HepG2 (cell line): ENCODE data around the gene BTN1A1. TPM values are rescaled to one million over a fixed set of nuclear protein-coding genes. Genes with fewer than 3 reads are reported as not detected.

Experiments used
- AHDC1 ChIP-seq: sonication (generic); formaldehyde crosslinking; IDR thresholded peaks from 2 replicates; pipeline ENCODE4 v1.5.1; 2020; ENCODE audit warnings: mild to moderate bottlenecking, missing genetic modification reagents, borderline replicate concordance
- CHD4 ChIP-seq: fragments of 200-600 bp; sonication (generic); IDR thresholded peaks from 2 replicates; pipeline ENCODE4 v1.7.0; 2017; ENCODE audit warnings: mild to moderate bottlenecking, low read length, borderline replicate concordance
- DMAP1 ChIP-seq: IDR thresholded peaks from 2 replicates; pipeline ENCODE4 v1.6.1; 2016
- HMGXB3 ChIP-seq: sonication (generic); formaldehyde crosslinking; IDR thresholded peaks from 2 replicates; pipeline ENCODE4 v1.4.0; 2020; ENCODE audit warnings: missing genetic modification reagents, borderline replicate concordance
- KDM4B ChIP-seq: sonication (generic); formaldehyde crosslinking; IDR thresholded peaks from 2 replicates; pipeline ENCODE4 v1.4.0; 2020; ENCODE audit warnings: missing genetic modification reagents
- KLF12 ChIP-seq: sonication (generic); formaldehyde crosslinking; IDR thresholded peaks from 2 replicates; pipeline ENCODE4 v1.4.0; 2020; ENCODE audit warnings: missing genetic modification reagents, borderline replicate concordance
- SMARCC2 ChIP-seq: fragments of 450-650 bp; IDR thresholded peaks from 2 replicates; pipeline ENCODE4 v1.6.1; 2017; ENCODE audit warnings: antibody characterized with exemption, mild to moderate bottlenecking
- TEAD2 ChIP-seq: sonication (generic); formaldehyde crosslinking; IDR thresholded peaks from 2 replicates; pipeline ENCODE4 v1.9.0; 2021; ENCODE audit warnings: missing genetic modification reagents
- ZIK1 ChIP-seq: sonication (generic); formaldehyde crosslinking; IDR thresholded peaks from 2 replicates; pipeline ENCODE4 v1.5.0; 2020; ENCODE audit warnings: mild to moderate bottlenecking, low read depth, missing genetic modification reagents, borderline replicate concordance
- ZKSCAN5 ChIP-seq: sonication (generic); formaldehyde crosslinking; IDR thresholded peaks from 2 replicates; pipeline ENCODE4 v1.5.1; 2020; ENCODE audit warnings: mild to moderate bottlenecking, missing genetic modification reagents
- ZNF234 ChIP-seq: sonication (generic); formaldehyde crosslinking; conservative IDR thresholded peaks from 2 replicates; pipeline ENCODE4 v1.5.1; 2020; ENCODE audit warnings: mild to moderate bottlenecking, missing genetic modification reagents
- ZNF329 ChIP-seq: sonication (generic); formaldehyde crosslinking; IDR thresholded peaks from 2 replicates; pipeline ENCODE4 v1.9.0; 2021; ENCODE audit warnings: low read depth, mild to moderate bottlenecking, missing genetic modification reagents
- ZNF546 ChIP-seq: sonication (generic); formaldehyde crosslinking; conservative IDR thresholded peaks from 2 replicates; pipeline ENCODE4 v1.8.1; 2023; ENCODE audit warnings: mild to moderate bottlenecking, missing genetic modification reagents
- ZNF746 ChIP-seq: sonication (generic); formaldehyde crosslinking; IDR thresholded peaks from 2 replicates; pipeline ENCODE4 v1.8.0; 2022; ENCODE audit warnings: mild to moderate bottlenecking, missing genetic modification reagents
- ZNF850 ChIP-seq: sonication (generic); formaldehyde crosslinking; conservative IDR thresholded peaks from 2 replicates; pipeline ENCODE4 v1.9.0; 2021; ENCODE audit warnings: mild to moderate bottlenecking, missing genetic modification reagents
- polyA plus RNA-seq, 8 experiments: library from polyadenylated mRNA; depleted of rRNA in 3 of 8; stranded (reverse) in 7 of 8; unstranded in 1 of 8; fragments of >200 nt; fragmentation: Illumina TruSeq in 4 of 8; extraction: Trizol in 4 of 8; gene quantifications; 2 replicates each; pipeline versions ENCODE4 v1.2.1 to v1.2.3, GENCODE V29; 2011 to 2016; ENCODE audit warnings: low read depth in 4 of 8, missing spikeins in 1 of 8, mixed read lengths in 1 of 8; ENCODE audit not compliant: insufficient read depth in 1 of 8
- total RNA-seq, 5 experiments: library from RNA; depleted of rRNA; stranded (reverse); fragments of >200 nt; fragmentation: Illumina TruSeq; extraction: Trizol; gene quantifications; 2 replicates each; pipeline ENCODE4 v1.2.3, GENCODE V29; 2016; ENCODE audit warnings: low read depth in 1 of 5
- TF ChIP-seq, protein P1 (sequence below): sonication (generic); formaldehyde crosslinking; IDR thresholded peaks from 2 replicates; pipeline ENCODE4 v1.5.0; 2020; ENCODE audit warnings: mild to moderate bottlenecking, missing genetic modification reagents, borderline replicate concordance
- TF ChIP-seq, protein P2 (sequence below): sonication (generic); formaldehyde crosslinking; IDR thresholded peaks from 2 replicates; pipeline ENCODE4 v1.4.0; 2020; ENCODE audit warnings: missing genetic modification reagents

BTN1A1 gene
- total and polyA plus RNA-seq, 2 of the 13 experiments (the other 11 are each of a cell fraction or from before 2014, with no cell fraction given) = 0.04 TPM; not detected in 1

DNA sequence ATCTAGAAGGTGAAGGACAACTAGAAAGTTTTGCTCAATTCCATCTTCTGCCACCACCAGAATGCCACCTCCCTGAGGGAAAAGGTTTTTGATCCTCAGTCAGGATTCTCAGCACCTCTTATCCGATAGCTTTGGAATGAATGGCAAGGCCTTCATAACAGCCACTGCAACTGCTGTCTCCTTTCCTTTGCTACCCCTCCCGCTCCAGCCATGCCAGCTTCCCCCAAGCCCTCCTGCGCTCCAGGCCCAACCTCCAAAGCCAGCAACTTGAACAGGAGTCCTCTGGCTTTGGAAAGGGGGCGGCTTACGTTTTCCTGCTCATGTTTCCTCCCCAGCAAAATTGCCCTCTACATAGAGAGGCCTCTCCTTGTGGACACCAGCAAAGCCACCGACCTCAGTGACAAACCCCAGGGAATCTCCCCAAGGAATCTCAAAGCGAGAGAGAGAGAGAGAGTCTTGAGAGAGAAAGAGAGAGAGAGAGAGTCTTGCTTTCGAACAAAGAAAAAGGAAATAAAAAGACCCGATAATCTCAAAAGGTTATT lies 42.8 kb upstream of the BTN1A1 start (continued):
- TF ChIP-seq HMGXB3 (CRISPR knock-in tag) (0 out of 2 replicates have a peak, but pooled peaks have one; percentile 11), AHDC1 (CRISPR knock-in tag) (no peak), TEAD2 (no peak), KLF12 (CRISPR knock-in tag) (no peak), ZIK1 (no peak), ZNF234 (CRISPR knock-in tag) (no peak), DMAP1 (CRISPR knock-in tag) (0 out of 2 replicates have a peak, but pooled peaks have one; percentile 11), KDM4B (no peak), CHD4 (no peak), ZNF746 (no peak), SMARCC2 (no peak), ZKSCAN5 (CRISPR knock-in tag) (no peak), ZNF329 (no peak), ZNF850 (CRISPR knock-in tag) (0 out of 2 replicates have a peak, but pooled peaks have one; percentile 77), ZNF546 (CRISPR knock-in tag) (no peak)
- TF ChIP-seq, protein P1, sequence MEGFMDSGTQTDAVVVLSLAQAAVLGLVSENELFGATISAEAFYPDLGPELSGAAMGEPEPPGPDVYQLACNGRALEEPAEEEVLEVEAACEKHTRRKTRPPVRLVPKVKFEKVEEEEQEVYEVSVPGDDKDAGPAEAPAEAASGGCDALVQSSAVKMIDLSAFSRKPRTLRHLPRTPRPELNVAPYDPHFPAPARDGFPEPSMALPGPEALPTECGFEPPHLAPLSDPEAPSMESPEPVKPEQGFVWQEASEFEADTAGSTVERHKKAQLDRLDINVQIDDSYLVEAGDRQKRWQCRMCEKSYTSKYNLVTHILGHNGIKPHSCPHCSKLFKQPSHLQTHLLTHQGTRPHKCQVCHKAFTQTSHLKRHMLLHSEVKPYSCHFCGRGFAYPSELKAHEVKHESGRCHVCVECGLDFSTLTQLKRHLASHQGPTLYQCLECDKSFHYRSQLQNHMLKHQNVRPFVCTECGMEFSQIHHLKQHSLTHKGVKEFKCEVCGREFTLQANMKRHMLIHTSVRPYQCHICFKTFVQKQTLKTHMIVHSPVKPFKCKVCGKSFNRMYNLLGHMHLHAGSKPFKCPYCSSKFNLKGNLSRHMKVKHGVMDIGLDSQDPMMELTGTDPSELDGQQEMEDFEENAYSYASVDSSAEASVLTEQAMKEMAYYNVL = no peak
- TF ChIP-seq, protein P2, sequence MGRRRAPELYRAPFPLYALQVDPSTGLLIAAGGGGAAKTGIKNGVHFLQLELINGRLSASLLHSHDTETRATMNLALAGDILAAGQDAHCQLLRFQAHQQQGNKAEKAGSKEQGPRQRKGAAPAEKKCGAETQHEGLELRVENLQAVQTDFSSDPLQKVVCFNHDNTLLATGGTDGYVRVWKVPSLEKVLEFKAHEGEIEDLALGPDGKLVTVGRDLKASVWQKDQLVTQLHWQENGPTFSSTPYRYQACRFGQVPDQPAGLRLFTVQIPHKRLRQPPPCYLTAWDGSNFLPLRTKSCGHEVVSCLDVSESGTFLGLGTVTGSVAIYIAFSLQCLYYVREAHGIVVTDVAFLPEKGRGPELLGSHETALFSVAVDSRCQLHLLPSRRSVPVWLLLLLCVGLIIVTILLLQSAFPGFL (CRISPR knock-in tag) = no peak
